Adrenal gland (tissue), 5 donors: ENCODE data around the gene SARS1.

Source experiments
- CTCF ChIP-seq, 6 experiments: fragments of 450-650 bp in 4 of 6; fragments of 200-600 bp in 2 of 6; sonication (generic) in 1 of 6; IDR thresholded peaks; 1 replicate in 5 of 6; 2 replicates in 1 of 6; pipeline versions ENCODE4 v1.5.1 to v1.8.0; 2016 to 2021; ENCODE audit warnings: antibody characterized with exemption in 6 of 6, mild to moderate bottlenecking in 2 of 6, moderate library complexity in 1 of 6
- POLR2A ChIP-seq, 2 donors: fragments of 450-650 bp; IDR thresholded peaks; one replicate each; pipeline ENCODE4 v1.6.1; 2017; ENCODE audit warnings: antibody characterized with exemption in 2 of 2, mild to moderate bottlenecking in 2 of 2, moderate library complexity in 1 of 2
- donor health status: DM: no; HTN: no; CAD: no.

- TF ChIP-seq CTCF (IDR thresholded peaks at IDR 0.05), result no peak
- no peak for TF ChIP-seq POLR2A (IDR thresholded peaks at IDR 0.05)
These were observed 4.8 kb upstream of the SARS1 start for GRCh38 chr1:109208836-109209463.
